Amniotic stem cell (primary cell): Measurements from ENCODE around the gene ERC2.

ENCODE experiments used
- DNase-seq: peaks from one replicate; lab custom pipeline; 2025; lab: John Stamatoyannopoulos, UW

ERC2 gene

DNA sequence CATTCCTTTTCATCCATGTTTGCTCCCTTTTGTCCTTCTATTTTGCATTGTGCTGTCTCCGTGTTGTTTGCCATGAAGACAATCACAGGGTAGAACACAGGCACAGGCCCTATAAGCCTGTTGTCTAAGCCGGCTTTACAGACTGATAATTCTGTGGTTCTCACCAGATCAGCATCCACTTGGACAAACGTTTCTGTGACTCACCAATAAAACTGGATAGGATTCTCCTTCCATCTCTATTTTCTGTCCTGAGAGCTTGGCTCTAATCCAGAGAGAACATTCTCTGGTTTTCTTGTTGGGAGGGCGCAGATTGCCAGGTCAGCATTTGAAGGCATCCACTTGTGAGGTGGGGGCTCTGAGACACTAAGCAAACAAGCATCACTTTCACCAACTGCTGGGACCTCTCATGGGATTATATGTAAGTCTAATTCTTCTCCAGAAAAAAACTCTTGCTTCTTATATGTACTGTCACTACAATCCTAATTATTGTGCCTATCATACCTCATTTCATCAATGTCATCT lies 101.6 kb downstream of the ERC2 start:
- no peak for DNase-seq

DNA sequence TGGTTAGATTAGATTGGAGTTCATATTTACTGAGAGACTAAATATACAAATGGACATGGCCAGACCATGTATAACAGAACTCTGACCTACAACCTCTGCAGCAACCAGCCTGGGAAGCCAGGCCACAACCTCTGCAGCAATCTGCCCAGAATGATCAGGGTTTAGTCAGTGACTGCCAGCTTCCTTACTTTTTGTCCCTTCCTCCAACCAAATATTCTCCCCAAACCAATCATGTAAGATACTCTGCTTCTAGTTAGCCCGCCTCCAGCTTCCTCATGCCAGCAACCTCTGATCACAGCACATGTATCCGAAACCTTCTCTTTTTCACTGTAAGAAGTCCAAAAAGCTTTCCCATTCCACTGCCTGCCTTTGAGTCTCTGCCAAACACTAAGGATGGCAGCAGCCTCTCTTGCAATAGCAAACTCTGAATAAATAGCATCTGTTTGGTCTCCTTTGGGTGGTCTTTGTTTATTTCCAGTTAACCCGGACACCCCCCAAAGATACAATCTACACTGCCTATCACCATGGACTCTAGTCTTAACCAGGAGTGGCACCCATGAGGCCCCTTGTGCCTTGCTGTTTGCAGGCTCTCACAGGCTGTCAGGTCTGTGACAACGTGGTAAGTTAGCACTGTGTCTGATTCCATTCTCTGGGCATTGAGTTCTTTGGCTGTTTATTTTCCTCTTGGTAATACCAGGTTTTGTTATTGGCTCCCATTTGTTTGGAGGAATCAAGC lies 102.2 kb downstream of the ERC2 start:
- no peak for DNase-seq

DNA sequence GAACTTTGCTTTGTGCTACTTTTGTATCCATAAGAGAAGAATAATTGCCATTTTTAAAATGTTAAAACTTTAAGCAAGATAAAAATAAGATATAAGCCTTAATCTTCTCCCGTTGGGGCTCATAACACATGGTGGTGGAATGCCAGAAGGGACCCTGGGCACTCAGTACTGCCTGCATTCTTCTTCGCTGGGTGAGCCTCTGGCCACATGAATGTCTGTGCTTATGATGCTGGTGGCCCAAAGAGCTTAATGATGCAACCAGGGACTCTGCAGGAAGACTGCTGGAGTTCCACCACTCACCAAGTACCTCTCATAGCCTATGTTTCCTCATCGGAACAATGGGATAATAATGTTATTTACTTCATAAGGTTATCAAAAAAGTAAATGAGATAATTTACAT lies 103.6 kb downstream of the ERC2 start:
- DNase-seq: no peak

DNA sequence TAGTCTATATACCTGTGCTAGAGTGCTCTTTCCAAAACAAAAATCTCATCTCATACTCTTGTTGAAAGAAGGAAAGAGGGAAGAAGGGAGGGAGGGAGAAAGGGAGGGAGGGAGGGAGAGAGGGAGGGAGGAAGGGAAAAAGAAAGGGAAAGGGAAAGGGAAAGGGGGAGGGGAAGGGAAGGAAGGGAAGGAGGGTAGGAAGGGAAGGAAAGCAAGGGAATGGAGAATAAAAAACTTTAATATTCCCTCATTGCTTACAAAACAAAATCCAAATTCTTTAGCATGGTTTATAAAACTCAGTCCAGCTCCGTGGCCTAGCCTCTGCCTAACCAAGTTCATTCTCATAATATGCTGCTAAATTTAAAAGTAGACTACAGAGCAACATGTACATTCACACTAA lies 104.5 kb downstream of the ERC2 start:
- no peak for DNase-seq

DNA sequence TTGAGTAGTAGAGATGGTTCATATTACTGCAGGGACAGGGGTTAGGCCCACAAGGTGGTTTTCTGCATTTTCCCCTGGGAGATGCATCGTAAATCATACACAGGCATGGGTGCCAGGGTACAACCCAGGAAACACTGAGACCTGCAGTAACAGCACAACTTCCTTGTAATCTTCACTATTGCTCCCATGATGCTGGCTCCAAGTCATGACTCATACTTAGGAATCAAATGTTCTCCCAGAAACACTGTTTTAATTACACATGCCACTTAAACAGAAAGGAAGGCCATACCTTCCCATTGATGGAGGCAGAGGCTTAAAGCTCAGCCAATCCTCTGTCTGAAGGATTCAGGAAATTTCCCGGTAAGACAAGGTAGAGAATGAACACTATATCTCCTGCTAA lies 106.5 kb downstream of the ERC2 start:
- no peak for DNase-seq

DNA sequence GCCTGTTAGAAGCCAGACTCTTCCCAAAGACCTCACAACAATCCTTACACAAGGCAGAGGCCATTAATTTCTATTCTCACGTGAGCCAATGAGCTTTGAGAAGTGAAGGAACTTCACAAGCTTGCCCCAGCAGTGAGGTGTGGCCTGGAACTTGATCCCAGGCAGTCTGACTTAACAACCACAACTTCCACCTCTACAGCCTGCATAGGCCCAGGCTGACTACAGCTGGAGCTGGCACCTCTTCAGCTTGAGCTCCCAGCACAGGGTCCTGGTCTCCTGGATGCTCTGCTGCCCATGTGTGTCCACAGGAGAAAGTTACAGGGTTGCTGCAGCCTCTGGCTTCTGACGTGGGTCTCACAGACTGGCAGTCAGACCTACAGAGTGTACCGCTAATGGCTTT lies 111.0 kb downstream of the ERC2 start:
- DNase-seq: no peak

DNA sequence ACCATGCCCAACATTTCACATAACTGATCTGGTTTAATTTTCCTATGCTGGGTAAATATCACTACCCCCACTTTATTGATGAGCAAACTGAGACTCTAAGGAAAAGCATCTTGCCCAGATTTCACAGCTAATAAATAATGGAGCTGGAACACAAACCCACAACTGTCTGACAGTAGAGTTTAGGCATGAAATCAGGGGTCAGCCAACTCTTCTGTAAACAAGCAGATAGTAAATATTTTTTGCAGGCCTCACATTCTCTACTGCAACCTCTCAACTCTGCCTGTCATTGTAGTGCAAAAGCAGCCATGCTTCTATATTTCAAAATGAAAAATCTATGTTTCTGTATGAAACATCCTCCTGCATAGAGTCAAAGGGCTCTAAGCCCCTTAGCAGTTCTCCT lies 111.5 kb downstream of the ERC2 start:
- no peak for DNase-seq

DNA sequence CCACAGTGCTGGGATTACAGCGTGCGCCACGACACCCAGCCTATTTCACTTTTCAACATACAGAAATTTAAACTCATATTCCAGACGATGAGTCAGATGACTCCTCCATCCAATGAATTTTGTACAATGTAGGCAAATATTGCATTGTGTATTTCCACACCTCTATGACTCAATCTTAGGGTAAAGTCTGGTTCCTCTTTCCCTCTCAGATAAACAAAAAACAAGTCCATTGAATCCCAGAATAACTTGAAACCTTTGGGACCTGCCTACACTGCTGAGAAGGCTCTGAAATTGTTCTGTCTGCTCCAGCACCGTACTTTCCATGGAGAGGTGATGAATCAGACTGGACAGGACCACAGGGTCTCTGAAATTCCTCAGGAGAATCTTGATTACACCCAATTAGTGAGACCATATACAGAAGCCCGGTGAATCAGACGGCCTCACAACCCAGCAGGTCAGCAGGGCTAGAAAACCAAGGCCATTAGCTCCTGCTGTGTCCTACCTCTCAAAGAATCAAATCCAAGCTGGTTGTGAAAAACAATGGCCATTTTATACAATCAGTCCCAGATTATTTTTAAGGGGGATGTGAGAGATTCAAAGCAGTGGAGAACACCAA lies 112.6 kb downstream of the ERC2 start:
- DNase-seq: no peak

DNA sequence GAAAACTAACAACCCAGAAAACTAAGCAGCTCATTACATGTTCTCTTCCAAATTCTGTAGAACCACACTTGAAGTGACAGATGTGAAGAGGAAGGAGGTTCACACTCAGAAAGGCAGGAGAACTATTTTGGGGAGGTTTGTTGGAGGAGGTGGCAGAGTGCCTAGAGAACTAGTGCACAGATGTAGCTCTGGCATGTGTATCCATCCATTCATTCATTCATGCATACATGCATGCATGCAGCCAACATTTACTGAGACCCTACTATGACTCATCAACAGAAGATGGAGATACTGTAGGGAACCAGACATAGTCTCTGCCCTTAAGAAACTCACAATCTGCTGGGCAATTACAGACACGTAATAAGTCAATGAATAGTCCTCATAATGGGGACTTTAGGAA lies 116.7 kb downstream of the ERC2 start:
- DNase-seq: no peak

DNA sequence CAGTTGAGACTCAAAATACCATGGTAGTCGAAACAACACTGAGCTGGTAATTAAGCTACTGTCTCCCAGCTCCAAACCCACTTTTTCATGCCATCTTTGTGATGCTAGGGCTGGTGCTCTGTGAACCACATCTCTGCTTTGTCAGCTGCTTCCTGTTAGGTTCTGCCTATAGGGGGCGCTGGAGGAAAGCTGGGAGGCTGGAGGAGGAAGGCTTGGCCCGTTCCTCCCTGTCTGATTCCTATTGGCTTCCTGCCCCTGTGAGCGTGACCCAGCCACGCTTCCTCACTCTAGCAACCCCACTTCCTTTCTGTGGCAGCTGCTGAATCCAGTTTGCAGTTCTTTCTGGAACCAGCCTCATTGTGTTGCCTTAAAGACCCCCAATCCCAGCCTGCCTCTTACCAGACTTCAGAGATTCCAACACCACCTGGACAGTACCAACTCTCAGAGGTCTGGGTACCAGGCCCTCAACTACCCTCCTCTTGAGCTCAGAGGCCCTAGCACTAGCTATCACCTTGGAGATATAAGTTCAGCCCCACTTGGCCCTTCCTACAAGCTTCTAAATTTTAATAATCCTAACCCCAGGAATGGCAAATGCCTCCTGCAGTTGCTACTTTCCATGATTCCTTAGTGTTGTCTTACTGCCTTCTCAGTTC lies 120.9 kb downstream of the ERC2 start:
- DNase-seq: no peak

DNA sequence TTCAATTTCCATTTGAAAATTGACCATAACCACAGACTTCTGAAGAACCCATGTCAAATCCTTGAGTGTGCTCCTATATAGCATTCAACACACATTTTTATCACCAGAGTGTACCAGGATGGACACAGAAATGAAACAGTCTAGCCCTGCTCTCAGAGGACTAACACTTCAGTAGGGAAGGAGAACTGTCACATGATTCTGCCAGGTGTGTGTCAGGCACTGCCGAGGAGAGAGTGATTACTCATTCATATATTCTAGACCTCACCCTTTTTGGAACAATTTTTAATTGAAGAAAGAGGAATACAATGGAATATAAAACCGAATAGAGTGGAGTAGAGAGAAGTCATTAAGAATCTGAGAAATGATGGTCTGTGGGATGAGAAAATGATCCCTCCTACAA lies 125.8 kb downstream of the ERC2 start:
- no peak for DNase-seq

DNA sequence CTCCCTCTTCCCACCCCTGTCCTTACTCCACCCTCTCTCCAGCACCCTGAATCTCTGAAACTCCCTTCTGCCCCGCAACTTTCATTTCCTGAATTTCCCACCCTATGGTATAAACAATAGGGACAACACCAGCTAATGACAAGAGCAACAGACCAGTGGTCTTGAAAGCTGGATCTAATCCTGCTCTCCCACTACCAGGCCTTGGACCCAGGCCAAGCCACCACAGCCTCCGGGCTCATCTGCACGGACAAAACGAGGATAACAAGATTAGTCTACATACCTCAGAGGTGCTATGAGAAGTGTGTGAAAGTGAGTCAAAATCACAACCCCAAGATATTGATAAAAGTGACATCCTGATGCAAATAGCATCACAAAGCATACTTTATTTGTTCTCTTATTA lies 128.6 kb downstream of the ERC2 start:
- no peak for DNase-seq

DNA sequence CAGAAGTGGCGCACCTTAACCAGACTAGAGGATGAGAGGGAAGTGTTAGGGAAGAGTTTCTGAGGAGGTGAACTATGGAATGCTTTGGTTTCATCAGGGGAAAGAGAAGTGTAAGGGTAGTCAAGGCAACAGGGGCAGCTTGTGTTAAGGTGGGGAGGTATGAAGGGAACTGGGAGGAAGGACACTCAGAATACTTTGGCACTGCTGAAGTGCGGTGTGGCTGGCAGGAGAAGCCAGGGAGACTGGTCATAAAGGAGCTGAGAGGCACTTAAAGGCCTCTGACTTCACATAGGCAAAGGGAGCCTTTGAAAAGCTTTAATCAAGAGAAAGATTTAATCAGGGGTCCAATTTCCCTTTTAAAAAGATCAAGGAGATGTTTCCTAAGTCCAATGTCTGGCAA lies 129.0 kb downstream of the ERC2 start:
- DNase-seq: no peak

DNA sequence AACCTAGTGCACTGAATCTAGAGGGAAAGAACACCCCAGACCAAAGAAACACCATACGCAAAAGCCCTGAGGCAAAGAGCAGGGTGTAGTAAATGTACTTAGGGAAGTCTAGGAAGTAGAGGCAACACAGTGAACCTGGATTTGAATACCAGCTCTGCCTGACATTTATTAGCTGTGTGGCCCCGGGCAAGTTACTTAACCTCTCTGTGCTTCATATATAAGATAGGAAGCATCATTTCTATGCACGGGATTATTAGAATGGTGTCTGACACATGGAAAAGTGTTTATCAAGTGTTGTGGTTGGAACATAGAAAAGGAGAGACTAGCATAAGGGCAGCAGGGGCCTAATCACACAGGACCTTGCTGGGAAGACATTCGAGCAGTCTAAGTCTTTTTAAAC lies 132.2 kb downstream of the ERC2 start:
- no peak for DNase-seq

DNA sequence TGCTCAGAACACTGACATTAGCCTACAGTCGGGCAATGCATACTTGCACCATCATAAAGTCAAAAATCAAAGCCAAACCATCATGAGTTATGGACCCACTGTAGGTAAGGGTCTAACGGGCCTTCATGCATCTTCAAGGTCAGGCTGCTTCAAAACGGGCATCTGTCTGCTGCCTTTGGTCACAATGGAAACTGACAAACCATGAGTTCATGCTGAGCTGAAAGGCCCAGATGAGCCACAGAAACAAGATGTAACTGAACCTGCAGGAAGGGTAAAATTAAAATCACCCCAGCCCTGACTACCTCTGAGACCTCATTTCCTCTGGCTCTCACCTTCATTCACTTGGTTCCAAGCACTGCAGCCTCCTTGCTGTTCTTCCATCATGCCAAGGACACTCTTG lies 143.8 kb downstream of the ERC2 start:
- DNase-seq: no peak

DNA sequence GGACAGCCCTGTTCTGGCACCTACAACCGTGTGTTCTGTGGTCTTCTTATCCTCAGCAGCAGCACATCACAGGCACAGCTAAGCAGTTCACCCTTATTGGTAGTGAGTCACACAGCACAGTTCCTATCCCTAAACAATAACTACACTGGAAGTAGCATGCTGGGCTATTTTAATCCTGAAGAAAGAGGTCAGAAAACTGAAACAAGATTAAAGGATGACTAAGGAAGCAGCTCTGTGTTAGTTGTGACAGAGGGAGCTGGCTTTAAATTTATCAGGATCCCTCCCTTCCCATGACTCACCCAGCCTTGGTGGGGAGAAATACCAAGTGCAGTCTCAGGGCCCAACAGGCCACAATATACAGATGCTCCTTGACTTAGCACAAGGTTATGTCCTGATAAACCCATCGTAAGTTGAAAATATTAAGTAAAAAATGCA lies 144.3 kb downstream of the ERC2 start:
- DNase-seq: no peak

DNA sequence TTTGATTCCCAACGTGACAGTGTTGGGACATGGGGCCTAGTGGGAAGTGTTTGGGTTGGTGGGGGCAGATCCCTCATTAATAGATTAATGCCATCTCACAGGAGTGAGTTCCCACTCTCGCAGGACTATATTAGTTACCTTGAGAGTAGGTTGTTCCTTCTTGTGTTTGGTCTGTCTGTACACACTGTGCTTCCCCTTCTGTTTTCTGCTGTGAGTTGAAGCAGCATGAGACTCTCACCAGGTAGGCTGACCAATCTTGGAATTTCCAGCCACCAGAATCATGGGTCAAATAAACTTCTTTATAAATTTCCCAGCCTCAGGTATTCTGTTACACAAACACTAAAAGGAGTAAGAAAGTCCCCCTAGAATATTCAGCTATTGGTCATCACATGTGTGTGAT lies 145.4 kb downstream of the ERC2 start:
- no peak for DNase-seq

DNA sequence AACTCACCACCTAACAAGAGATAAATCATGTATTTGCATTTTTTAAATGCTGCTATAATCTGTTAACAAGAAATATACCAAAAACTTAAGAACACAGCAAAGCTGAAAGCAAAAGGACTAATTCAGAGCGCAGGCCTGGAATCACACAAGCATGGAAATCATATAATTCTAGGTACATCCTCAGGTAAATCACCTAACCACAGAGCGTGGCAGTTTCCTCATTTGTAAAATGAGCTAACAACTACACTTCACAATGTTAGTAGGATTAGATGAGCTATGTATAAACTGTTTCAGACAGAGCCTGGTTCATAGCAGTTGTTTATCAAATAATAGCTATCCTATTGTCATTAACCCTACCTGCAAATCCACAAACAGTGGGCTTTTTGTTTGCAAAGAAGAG lies 146.4 kb downstream of the ERC2 start:
- no peak for DNase-seq

DNA sequence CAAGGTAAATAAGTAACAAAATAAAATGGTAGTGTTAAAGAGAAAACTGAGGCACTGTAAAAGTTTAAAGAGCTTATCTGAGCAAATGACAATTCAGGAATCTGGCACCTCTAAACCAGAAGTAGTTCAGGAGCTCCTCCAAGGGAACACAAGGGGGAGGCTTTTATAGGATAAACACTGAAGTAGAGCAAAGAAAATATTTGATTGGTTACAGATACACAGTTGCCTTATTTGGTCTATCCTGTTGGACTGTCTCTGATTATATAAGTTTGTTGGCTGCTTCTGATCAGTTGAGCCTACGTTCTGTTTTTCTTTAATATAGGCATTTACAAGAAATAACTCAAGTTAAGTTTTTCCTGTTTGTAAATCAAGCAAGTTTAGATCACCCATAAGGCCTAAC lies 146.9 kb downstream of the ERC2 start:
- no peak for DNase-seq

DNA sequence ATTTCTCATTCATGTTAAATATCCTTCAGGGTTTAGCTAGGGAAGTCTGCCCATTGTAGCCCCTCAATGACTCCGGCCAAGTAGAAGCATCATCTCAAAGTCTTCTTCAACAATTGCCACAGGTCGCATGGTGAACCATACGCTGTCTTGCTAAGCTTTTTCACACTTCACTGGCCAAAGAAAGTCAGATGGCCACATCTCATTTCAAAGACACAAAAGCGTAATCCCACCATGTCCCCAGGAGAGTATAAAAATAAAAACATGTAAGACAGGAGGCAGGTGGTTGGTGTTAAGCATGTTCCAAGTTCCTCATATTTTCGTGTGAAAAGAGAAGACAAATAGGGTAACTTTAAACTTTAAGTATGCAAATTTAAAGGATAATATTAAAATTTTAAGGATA lies 147.4 kb downstream of the ERC2 start:
- DNase-seq: no peak

DNA sequence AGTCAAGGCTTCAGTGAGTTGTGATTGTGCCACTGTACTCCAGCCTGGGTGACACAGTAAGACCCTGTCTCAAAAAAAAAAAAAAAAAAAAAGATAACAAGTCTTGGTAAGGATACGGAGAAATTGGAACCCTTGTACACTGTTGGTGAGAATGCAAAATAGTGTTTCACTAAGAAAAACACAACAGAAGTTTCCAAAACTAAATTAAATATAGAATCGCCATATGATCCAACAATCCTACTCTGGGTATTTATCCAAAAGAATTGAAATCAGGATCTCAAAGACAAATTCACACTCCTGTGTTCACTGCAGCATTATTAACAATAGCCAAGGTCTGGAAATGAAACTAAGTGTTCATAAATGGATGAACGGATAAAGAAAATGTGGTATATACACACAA lies 149.4 kb downstream of the ERC2 start:
- DNase-seq: no peak

DNA sequence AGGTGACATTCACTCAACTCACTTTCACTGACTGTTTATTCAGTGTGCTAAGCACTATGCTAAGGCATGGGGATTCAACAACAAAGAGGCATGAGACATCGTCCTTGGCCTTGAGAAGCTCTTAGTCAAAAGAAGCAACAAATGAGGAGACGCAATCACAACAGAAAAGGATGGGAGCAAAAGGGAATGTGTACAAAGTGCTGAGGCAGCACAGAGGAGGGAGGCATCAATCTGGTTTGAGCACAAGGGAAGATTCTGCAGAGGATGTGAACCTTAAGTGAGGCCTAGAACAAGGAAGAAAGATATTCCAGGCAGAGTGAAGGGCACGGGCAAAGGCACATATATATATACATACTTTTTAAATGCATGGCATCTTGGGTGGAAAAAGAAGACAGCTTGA lies 151.3 kb downstream of the ERC2 start:
- no peak for DNase-seq

DNA sequence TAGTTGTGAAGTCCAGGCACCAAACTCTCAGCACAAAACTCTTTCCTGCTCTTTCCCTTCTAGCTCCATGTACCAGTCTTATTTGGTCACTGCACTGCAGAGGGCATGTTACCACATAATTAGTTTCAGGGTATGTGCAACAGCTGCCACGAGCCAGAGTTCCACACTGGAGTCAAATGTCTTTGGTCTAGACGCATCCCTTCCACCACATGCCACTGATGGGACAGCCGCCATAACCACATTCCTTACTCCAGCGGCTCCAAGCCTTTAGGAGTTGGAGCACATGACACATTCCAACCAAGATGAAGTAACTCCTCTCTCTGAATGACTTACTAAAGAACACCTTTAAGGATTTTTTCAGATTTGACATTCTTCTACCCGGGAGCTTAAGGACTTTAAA lies 153.4 kb downstream of the ERC2 start:
- DNase-seq: no peak
